Calu3 (cell line): ENCODE data around the gene HEMK1. TPM values are rescaled to one million over a fixed set of nuclear protein-coding genes. Genes with fewer than 3 reads are reported as not detected.

Source experiments
- BruUV-seq: library from RNA; stranded (reverse); fragments of 400-500 nt; replicated peaks from 2 replicates; lab custom pipeline; 2021; lab: Mats Ljungman, UMichigan
- CTCF ChIA-PET: fragments of 300-600 bp; sonication (Branson Sonifier 250); formaldehyde crosslinking; loops from one replicate; lab custom pipeline; 2022; ENCODE audit warnings: antibody characterized with exemption; lab: Charles Lee
- DNase-seq: peaks from one replicate; pipeline ENCODE4 v3.0.0; 2022
- H3K27ac Mint-ChIP-seq: one replicate; pipeline ENCODE4 v1.8.0; 2022; ENCODE audit warnings: mixed read lengths; ENCODE audit not compliant: unreplicated experiment
- H3K27me3 Mint-ChIP-seq: one replicate; pipeline ENCODE4 v1.8.0; 2022; ENCODE audit warnings: mixed read lengths; ENCODE audit not compliant: unreplicated experiment
- H3K36me3 Mint-ChIP-seq: one replicate; pipeline ENCODE4 v1.8.0; 2022; ENCODE audit warnings: mild to moderate bottlenecking, moderate library complexity, mixed read lengths; ENCODE audit not compliant: insufficient read depth, unreplicated experiment
- H3K4me1 Mint-ChIP-seq: one replicate; pipeline ENCODE4 v1.8.0; 2022; ENCODE audit warnings: mild to moderate bottlenecking, low read depth, mixed read lengths; ENCODE audit not compliant: unreplicated experiment
- H3K4me3 Mint-ChIP-seq: one replicate; pipeline ENCODE4 v1.8.0; 2022; ENCODE audit warnings: mild to moderate bottlenecking, low read depth, moderate library complexity, mixed read lengths; ENCODE audit not compliant: unreplicated experiment
- H3K9me3 Mint-ChIP-seq: one replicate; pipeline ENCODE4 v1.8.0; 2022; ENCODE audit warnings: low read depth, mixed read lengths; ENCODE audit not compliant: unreplicated experiment
- intact Hi-C: fragments of 100-400 bp; cut with micrococcal nuclease; formaldehyde crosslinking; loops from one replicate; pipeline ENCODE4 v1.10.0; 2022; ENCODE audit not compliant: unreplicated experiment
- total RNA-seq: library from RNA; stranded (reverse); gene quantifications from 2 replicates; pipeline ENCODE4 v1.2.3, GENCODE V29; 2022
- TF ChIP-seq, protein P1 (sequence below): fragments of 200-600 bp; IDR thresholded peaks from one replicate; pipeline ENCODE4 v1.8.0; 2022; ENCODE audit warnings: antibody characterized with exemption; ENCODE audit not compliant: unreplicated experiment

Gene HEMK1
- total RNA-seq, 1 experiment from 2014 or later, result 20.0 TPM

DNA sequence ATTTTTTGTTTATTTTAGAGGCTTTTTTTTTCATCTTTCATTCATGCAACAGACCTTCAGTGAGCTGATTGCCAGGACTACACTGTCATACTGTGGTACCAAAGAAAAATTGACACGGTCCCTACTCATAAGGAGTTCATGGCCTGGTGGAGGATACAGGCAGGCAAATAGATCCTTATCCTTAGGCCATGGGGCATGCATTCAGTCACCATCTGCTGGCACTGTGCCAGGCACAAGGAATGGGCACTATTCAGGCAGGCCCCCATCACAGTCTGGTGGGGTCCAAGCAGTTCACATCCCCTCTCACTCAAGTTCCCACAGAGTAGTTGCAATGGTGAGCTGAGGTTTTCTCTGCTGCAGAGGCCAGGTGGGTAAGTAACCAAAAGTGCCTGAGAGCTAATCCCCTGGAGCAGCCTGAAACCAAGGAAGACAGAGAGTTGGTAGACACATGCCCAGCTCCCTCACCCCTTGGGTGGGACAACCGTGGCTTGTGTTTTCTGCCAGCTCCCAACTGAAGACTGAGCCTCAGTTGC is 25.0 kb downstream of the HEMK1 start:
- TF ChIP-seq, protein P1, sequence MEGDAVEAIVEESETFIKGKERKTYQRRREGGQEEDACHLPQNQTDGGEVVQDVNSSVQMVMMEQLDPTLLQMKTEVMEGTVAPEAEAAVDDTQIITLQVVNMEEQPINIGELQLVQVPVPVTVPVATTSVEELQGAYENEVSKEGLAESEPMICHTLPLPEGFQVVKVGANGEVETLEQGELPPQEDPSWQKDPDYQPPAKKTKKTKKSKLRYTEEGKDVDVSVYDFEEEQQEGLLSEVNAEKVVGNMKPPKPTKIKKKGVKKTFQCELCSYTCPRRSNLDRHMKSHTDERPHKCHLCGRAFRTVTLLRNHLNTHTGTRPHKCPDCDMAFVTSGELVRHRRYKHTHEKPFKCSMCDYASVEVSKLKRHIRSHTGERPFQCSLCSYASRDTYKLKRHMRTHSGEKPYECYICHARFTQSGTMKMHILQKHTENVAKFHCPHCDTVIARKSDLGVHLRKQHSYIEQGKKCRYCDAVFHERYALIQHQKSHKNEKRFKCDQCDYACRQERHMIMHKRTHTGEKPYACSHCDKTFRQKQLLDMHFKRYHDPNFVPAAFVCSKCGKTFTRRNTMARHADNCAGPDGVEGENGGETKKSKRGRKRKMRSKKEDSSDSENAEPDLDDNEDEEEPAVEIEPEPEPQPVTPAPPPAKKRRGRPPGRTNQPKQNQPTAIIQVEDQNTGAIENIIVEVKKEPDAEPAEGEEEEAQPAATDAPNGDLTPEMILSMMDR, result no peak
- BruUV-seq, result no TSS peak
- Mint-ChIP-seq H3K4me1 (no peaks in the 10 kb centered on the region), H3K36me3 (no peaks in the 10 kb centered on the region), H3K9me3 (no peaks in the 10 kb centered on the region), H3K27ac (no peak overlapping the region), H3K4me3 (no peak overlapping the region), H3K27me3 (no peaks in the 10 kb centered on the region)
- intact Hi-C loops, result no loop called here
- DNase-seq, result no peak
- CTCF ChIA-PET, result interaction anchor here (0.7 kb wide), 1 partner anchor 58 kb away, joined by 3 read pairs; no protein-coding TSS in a partner anchor

DNA sequence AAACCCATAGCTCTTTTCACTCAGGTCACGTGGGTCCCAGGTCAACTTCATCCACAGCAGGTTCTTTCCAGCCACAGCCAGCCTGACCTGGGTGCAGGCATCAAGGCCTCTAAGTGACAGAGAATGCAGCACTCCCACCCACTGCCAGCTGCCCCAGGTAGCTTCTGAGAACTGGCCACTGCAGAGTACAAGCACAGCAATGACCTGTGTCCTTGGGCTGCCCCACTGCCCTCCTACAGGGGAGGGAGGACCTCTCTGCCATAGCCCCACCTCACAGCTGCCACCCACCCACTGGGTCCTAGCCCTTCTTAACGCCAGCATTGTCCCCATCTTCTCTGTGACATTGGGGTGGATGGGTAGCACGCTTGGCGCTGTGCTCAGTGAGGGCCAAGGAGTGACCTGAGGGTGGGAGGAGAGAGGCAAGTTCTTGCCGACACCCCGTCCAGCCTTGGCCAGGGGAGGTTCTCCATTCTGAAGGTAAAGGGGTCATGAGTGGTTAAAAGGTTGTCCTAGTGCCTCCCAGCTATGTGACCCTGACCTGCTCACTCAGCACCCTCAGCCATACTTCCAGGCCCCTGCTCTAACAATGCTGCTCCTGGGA is 29.9 kb downstream of the HEMK1 start:
- TF ChIP-seq, protein P1, result no peak
- Mint-ChIP-seq H3K4me1 (peaks cover 36% of the 10 kb centered on the region), H3K36me3 (peaks cover 12% of the 10 kb centered on the region), H3K27ac (no peak overlapping the region), H3K27me3 (no peaks in the 10 kb centered on the region), H3K4me3 (no peak overlapping the region), H3K9me3 (no peaks in the 10 kb centered on the region)
- no peak for DNase-seq
- BruUV-seq, result no TSS peak
- CTCF ChIA-PET, result interaction anchor here (1.3 kb wide), 1 partner anchor 13 kb away, joined by 3 read pairs; the partner anchor contains the start of gene CISH
- intact Hi-C loops, result no loop called here

DNA sequence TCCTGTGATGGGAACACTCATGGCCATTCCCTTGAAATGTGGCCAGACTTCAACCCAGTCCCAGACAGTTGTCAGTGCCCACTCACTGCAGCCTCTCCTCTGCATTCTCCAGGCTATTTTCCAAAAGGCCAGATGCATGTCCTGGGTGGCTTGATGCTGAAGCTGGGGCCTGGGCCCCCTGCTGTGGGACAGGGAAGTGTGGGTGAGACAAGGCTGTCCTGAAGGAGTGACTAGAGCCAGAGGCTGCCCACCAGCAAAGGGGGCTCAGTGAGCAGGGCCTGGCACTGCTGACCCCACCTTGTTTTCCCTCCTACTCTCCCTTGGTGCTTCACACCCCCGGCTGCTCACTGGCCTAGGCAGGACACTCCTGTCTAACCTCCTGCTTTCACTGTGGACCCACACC is 30.4 kb downstream of the HEMK1 start:
- Mint-ChIP-seq H3K9me3 (no peaks in the 10 kb centered on the region), H3K36me3 (peaks cover 12% of the 10 kb centered on the region), H3K4me3 (no peak overlapping the region), H3K27me3 (no peaks in the 10 kb centered on the region), H3K4me1 (peaks cover 38% of the 10 kb centered on the region), H3K27ac (no peak overlapping the region)
- TF ChIP-seq, protein P1, result no peak
- intact Hi-C loops, result no loop called here
- DNase-seq, result no peak
- no TSS peak for BruUV-seq
- CTCF ChIA-PET, result interaction anchor here (1.3 kb wide), 1 partner anchor 12 kb away, joined by 3 read pairs; the partner anchor contains the start of gene CISH

DNA sequence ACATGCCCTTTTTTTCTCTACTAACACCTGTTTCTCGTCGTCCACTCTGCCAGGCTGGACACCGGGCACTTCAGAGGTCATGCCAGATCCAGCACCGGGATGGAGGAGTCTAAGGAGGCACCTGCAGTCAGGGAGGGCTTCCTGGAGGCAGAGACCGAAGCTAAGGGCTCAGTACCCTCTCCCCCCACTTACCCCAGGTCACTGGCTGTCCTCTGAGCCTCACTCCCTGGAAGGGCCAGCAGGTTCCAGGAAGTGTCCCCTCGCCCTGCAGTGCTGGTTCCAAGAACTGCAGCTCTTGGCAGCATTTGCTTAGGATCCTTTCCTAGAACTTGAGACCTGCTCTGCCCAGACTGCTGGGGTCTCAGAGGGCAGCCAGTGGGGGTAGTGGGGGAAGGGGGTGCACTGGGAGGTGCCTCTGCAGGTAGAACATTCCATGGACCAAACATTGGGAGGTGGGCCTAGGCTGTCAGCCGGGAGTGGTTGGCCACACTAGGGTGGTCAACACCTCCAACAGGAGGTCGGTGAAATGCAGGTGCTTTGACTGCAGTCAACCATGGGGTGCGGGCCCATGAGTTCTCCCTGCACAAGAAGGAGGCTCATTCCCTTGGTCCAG is 30.9 kb downstream of the HEMK1 start:
- CTCF ChIA-PET, result interaction anchor here (2.7 kb wide), 1 partner anchor 16 kb away, joined by 10 read pairs; the partner anchor contains the start of gene MAPKAPK3
- H3K27ac Mint-ChIP-seq, result no peak overlapping the region

More for the DNA sequence above, 30.9 kb downstream of the HEMK1 start:
- H3K9me3 Mint-ChIP-seq, result no peaks in the 10 kb centered on the region
- intact Hi-C loops, result no loop called here
- H3K4me3 Mint-ChIP-seq, result no peak overlapping the region
- peaks cover 38% of the 10 kb centered on the region for H3K4me1 Mint-ChIP-seq
- no peak for DNase-seq
- no TSS peak for BruUV-seq
- TF ChIP-seq, protein P1, result no peak
- H3K36me3 Mint-ChIP-seq, result peaks cover 12% of the 10 kb centered on the region
- H3K27me3 Mint-ChIP-seq, result no peaks in the 10 kb centered on the region
